Loucy (cell line): Measurements from ENCODE around the gene MARCHF6.

Experiments used
- EZH2phosphoT487 ChIP-seq: fragments of 200-600 bp; IDR thresholded peaks from 2 replicates; pipeline ENCODE4 v1.6.1; 2018; ENCODE audit warnings: antibody characterized with exemption, mild to moderate bottlenecking, moderate library complexity, borderline replicate concordance
- TF ChIP-seq, protein P1 (sequence below): fragments of 200-600 bp; sonication (generic); conservative IDR thresholded peaks from 2 replicates; pipeline ENCODE4 v1.5.1; 2014; ENCODE audit warnings: mild to moderate bottlenecking, antibody characterized with exemption, low read length

GRCh38 chr5:10348258-10348657, 5.2 kb upstream of the MARCHF6 start:
- TF ChIP-seq, protein P1, sequence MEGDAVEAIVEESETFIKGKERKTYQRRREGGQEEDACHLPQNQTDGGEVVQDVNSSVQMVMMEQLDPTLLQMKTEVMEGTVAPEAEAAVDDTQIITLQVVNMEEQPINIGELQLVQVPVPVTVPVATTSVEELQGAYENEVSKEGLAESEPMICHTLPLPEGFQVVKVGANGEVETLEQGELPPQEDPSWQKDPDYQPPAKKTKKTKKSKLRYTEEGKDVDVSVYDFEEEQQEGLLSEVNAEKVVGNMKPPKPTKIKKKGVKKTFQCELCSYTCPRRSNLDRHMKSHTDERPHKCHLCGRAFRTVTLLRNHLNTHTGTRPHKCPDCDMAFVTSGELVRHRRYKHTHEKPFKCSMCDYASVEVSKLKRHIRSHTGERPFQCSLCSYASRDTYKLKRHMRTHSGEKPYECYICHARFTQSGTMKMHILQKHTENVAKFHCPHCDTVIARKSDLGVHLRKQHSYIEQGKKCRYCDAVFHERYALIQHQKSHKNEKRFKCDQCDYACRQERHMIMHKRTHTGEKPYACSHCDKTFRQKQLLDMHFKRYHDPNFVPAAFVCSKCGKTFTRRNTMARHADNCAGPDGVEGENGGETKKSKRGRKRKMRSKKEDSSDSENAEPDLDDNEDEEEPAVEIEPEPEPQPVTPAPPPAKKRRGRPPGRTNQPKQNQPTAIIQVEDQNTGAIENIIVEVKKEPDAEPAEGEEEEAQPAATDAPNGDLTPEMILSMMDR = no peak
- no peak for TF ChIP-seq EZH2phosphoT487
